Stimulated activated naive CD8-positive, alpha-beta T cell treated with anti-CD3 and anti-CD28 coated beads, Interleukin-15, amount 100 ng/mL, for 72 hours (primary cell): Measurements from ENCODE around the gene MME.

Source experiments
- ATAC-seq: fragments of 150-1000 bp; cut with Tn5 transposase; 2 replicates; pipeline ENCODE4 v1.10.0; 2021; ENCODE audit warnings: mild to moderate bottlenecking, moderate library complexity
- DNase-seq, 2 donors: peaks; one replicate each; pipeline ENCODE4 v3.0.0; 2021 to 2022
- H3K27ac Mint-ChIP-seq, 2 donors: one replicate each; pipeline ENCODE4 v1.8.0; 2022; ENCODE audit warnings: mild to moderate bottlenecking in 2 of 2, mixed read lengths in 2 of 2, moderate library complexity in 2 of 2
- H3K27me3 Mint-ChIP-seq: one replicate; pipeline ENCODE4 v1.8.0; 2022; ENCODE audit warnings: mixed read lengths
- H3K4me1 Mint-ChIP-seq: one replicate; pipeline ENCODE4 v1.8.0; 2022; ENCODE audit warnings: mild to moderate bottlenecking, mixed read lengths
- H3K4me3 Mint-ChIP-seq, 2 donors: one replicate each; pipeline ENCODE4 v1.8.0; 2022; ENCODE audit warnings: mild to moderate bottlenecking in 2 of 2, mixed read lengths in 2 of 2, moderate library complexity in 1 of 2
- H3K9me3 Mint-ChIP-seq, 2 donors: one replicate each; pipeline ENCODE4 v1.8.0; 2022; ENCODE audit warnings: mixed read lengths in 2 of 2

MME gene

GRCh38 chr3:155070932-155071387 lies 9.2 kb upstream of the MME start:
- Mint-ChIP-seq H3K27me3 (no peaks in the 10 kb centered on the region), H3K4me1 (no peaks in the 10 kb centered on the region)

GRCh38 chr3:155075200-155075599 lies 4.9 kb upstream of the MME start:
- Mint-ChIP-seq H3K27me3 (peaks cover 33% of the 10 kb centered on the region), H3K4me1 (peaks cover 15% of the 10 kb centered on the region), H3K9me3 (peaks cover 8% of the 10 kb centered on the region in 2 donors), H3K27ac (no peak overlapping the region), H3K4me3 (no peak overlapping the region)
- no peak for DNase-seq
- ATAC-seq: no peak

More at GRCh38 chr3:155070932-155071387, 9.2 kb upstream of the MME start:
- no peak for ATAC-seq
- no peak for DNase-seq
- Mint-ChIP-seq H3K9me3 (peaks cover 7% of the 10 kb centered on the region in 2 donors), H3K4me3 (no peak overlapping the region), H3K27ac (no peak overlapping the region)

GRCh38 chr3:155076888-155077287 lies 3.2 kb upstream of the MME start:
- Mint-ChIP-seq H3K4me3 (no peak overlapping the region), H3K27ac (no peak overlapping the region), H3K4me1 (peaks cover 20% of the 10 kb centered on the region), H3K9me3 (peaks cover 8% of the 10 kb centered on the region in 2 donors), H3K27me3 (peaks cover 50% of the 10 kb centered on the region)
- DNase-seq: no peak
- ATAC-seq: no peak

GRCh38 chr3:155078711-155079467 lies 1.2 kb upstream of the MME start:
- ATAC-seq: peak; percentile 23
- Mint-ChIP-seq H3K27me3 (peaks cover 53% of the 10 kb centered on the region), H3K9me3 (peaks cover 8% of the 10 kb centered on the region in 2 donors), H3K4me1 (peaks cover 20% of the 10 kb centered on the region), H3K27ac (no peak overlapping the region), H3K4me3 (peak overlapping the region; percentile 47 to 62)
- DNase-seq: no peak

GRCh38 chr3:155079468-155079745 lies 712 bp upstream of the MME start:
- H3K4me3 Mint-ChIP-seq: peak overlapping the region; percentile 62 to 79
- peaks cover 20% of the 10 kb centered on the region for H3K4me1 Mint-ChIP-seq
- H3K9me3 Mint-ChIP-seq: peaks cover 8% of the 10 kb centered on the region in 2 donors
- no peak for DNase-seq
- peak; percentile 54 for ATAC-seq
- H3K27me3 Mint-ChIP-seq: peaks cover 53% of the 10 kb centered on the region
- H3K27ac Mint-ChIP-seq: no peak overlapping the region

GRCh38 chr3:155080692-155081091 lies 573 bp downstream of the MME start:
- no peak for DNase-seq

GRCh38 chr3:155083313-155083905 lies 3.3 kb downstream of the MME start:
- no peak overlapping the region for H3K27ac Mint-ChIP-seq
- ATAC-seq (no peak), DNase-seq (no peak)
- H3K27me3 Mint-ChIP-seq: peaks cover 38% of the 10 kb centered on the region
- no peak overlapping the region for H3K4me3 Mint-ChIP-seq
- H3K4me1 Mint-ChIP-seq: peaks cover 20% of the 10 kb centered on the region
- no peaks in the 10 kb centered on the region for H3K9me3 Mint-ChIP-seq

More at GRCh38 chr3:155080692-155081091, 573 bp downstream of the MME start:
- peak overlapping the region; percentile 30 to 79 for H3K4me3 Mint-ChIP-seq
- H3K27me3 Mint-ChIP-seq: peaks cover 53% of the 10 kb centered on the region
- no peak overlapping the region for H3K27ac Mint-ChIP-seq
- peaks cover 4% of the 10 kb centered on the region in 2 donors for H3K9me3 Mint-ChIP-seq
- H3K4me1 Mint-ChIP-seq: peaks cover 20% of the 10 kb centered on the region
- ATAC-seq: no peak

GRCh38 chr3:155084567-155084966 lies 4.4 kb downstream of the MME start:
- H3K9me3 Mint-ChIP-seq: no peaks in the 10 kb centered on the region
- DNase-seq: no peak
- peaks cover 11% of the 10 kb centered on the region for H3K4me1 Mint-ChIP-seq
- ATAC-seq: no peak
- peaks cover 26% of the 10 kb centered on the region for H3K27me3 Mint-ChIP-seq
- no peak overlapping the region for H3K4me3 Mint-ChIP-seq
- H3K27ac Mint-ChIP-seq: no peak overlapping the region

GRCh38 chr3:155086051-155086450 lies 5.9 kb downstream of the MME start:
- H3K4me1 Mint-ChIP-seq: no peaks in the 10 kb centered on the region
- H3K27ac Mint-ChIP-seq: no peak overlapping the region
- no peak for ATAC-seq
- DNase-seq: no peak
- H3K9me3 Mint-ChIP-seq: no peaks in the 10 kb centered on the region
- peaks cover 11% of the 10 kb centered on the region for H3K27me3 Mint-ChIP-seq
- no peak overlapping the region for H3K4me3 Mint-ChIP-seq

GRCh38 chr3:155088706-155089345 lies 8.7 kb downstream of the MME start:
- ATAC-seq (no peak), DNase-seq (no peak)
- Mint-ChIP-seq H3K9me3 (no peaks in the 10 kb centered on the region), H3K27ac (no peak overlapping the region), H3K4me1 (no peaks in the 10 kb centered on the region), H3K4me3 (no peak overlapping the region), H3K27me3 (no peaks in the 10 kb centered on the region)

GRCh38 chr3:155089495-155089894 lies 9.4 kb downstream of the MME start:
- Mint-ChIP-seq H3K4me3 (no peak overlapping the region), H3K27me3 (no peaks in the 10 kb centered on the region), H3K4me1 (no peaks in the 10 kb centered on the region), H3K27ac (no peak overlapping the region), H3K9me3 (no peaks in the 10 kb centered on the region)
- DNase-seq (no peak), ATAC-seq (no peak)

GRCh38 chr3:155093261-155093660 lies 13.1 kb downstream of the MME start:
- no peak overlapping the region for H3K4me3 Mint-ChIP-seq
- DNase-seq (no peak), ATAC-seq (no peak)
- no peaks in the 10 kb centered on the region for H3K9me3 Mint-ChIP-seq
- H3K4me1 Mint-ChIP-seq: no peaks in the 10 kb centered on the region
- no peak overlapping the region for H3K27ac Mint-ChIP-seq
- no peaks in the 10 kb centered on the region for H3K27me3 Mint-ChIP-seq

GRCh38 chr3:155096303-155097008 lies 16.3 kb downstream of the MME start:
- H3K9me3 Mint-ChIP-seq: peaks cover 0 to 5% of the 10 kb centered on the region in 2 donors
- DNase-seq (no peak), ATAC-seq (no peak)
- H3K27ac Mint-ChIP-seq: no peak overlapping the region
- H3K4me1 Mint-ChIP-seq: no peaks in the 10 kb centered on the region
- no peaks in the 10 kb centered on the region for H3K27me3 Mint-ChIP-seq
- H3K4me3 Mint-ChIP-seq: no peak overlapping the region

GRCh38 chr3:155097009-155097349 lies 16.9 kb downstream of the MME start:
- Mint-ChIP-seq H3K4me3 (no peak overlapping the region), H3K4me1 (no peaks in the 10 kb centered on the region), H3K27ac (no peak overlapping the region), H3K27me3 (no peaks in the 10 kb centered on the region), H3K9me3 (peaks cover 0 to 9% of the 10 kb centered on the region in 2 donors)
- ATAC-seq (no peak), DNase-seq (no peak)

GRCh38 chr3:155101398-155101797 lies 21.3 kb downstream of the MME start:
- Mint-ChIP-seq H3K27me3 (no peaks in the 10 kb centered on the region), H3K4me1 (no peaks in the 10 kb centered on the region), H3K27ac (no peak overlapping the region), H3K4me3 (no peak overlapping the region), H3K9me3 (peaks cover 0 to 9% of the 10 kb centered on the region in 2 donors)
- no peak for ATAC-seq
- no peak for DNase-seq

- Mint-ChIP-seq H3K4me3 (no peak overlapping the region), H3K27ac (no peak overlapping the region), H3K27me3 (no peaks in the 10 kb centered on the region), H3K9me3 (peaks cover 0 to 9% of the 10 kb centered on the region in 2 donors), H3K4me1 (no peaks in the 10 kb centered on the region)
- no peak for DNase-seq
- no peak for ATAC-seq
Measured at GRCh38 chr3:155102329-155102728, 22.2 kb downstream of the MME start.
